Embryonic facial prominence (tissue), 1 donor: Measurements from ENCODE around the gene FGF14.

ENCODE experiments used
- DNase-seq: peaks from one replicate; pipeline ENCODE4 v3.0.0-alpha.2; 2016; ENCODE audit errors: extremely low spot score

FGF14 gene

DNA sequence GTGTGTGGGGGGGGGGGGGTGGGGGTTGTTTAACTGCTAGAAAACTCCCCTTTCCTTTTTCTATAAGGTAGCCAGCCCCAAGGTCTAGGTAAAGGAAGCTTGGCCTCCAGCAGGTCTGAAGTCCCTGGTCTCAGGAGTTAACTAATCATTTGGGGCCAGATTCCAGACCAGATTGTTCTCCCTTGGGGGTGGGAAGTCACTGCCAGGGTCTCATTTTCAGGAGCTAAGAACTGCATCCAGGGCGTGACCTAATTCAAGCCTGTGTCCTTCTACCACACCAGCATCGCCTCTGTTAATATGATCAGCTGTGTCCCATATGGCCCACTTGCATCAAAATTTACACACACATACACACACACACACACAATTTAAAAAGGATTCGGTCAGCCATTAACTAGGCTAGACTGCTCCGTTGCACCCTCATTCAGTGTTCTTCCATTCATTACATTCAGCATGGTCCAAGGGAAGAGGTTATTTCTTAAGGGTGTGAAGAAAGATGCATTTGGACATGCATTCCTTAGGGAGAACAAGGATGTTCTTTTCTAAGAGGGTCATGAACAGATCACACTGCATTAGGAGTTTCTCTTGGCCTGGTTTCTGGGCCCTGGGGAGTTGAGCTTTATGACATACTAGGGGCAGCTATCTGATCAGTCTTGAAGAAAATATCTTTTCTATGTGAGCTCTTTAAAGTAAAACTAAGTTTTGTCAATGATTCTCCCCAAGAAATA, 91.0 kb downstream of the FGF14 start:
- no peak for DNase-seq

GRCh38 chr13:102309110-102309509, 92.7 kb downstream of the FGF14 start:
- DNase-seq, result no peak

DNA sequence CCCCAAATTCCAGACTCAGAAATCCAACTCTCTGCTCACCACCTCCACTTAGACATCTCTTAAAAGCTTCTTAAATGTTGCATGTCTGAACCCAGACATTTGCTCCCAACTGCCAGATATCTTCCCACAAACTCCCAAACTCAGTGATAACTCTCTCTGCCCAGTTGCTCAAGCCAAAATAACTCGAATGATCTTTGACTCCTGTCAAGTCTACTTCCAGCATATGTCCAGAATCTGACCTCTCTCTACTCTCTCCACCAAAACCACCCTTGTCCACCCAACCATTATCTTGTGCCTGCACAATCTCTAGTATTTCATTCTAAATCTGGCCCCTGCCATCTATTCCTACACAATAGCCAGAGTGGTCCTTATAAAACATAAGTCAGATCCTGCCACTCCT, 99.3 kb downstream of the FGF14 start:
- no peak for DNase-seq

- no peak for DNase-seq
Measured at GRCh38 chr13:102300379-102300778, 101.5 kb downstream of the FGF14 start.

DNA sequence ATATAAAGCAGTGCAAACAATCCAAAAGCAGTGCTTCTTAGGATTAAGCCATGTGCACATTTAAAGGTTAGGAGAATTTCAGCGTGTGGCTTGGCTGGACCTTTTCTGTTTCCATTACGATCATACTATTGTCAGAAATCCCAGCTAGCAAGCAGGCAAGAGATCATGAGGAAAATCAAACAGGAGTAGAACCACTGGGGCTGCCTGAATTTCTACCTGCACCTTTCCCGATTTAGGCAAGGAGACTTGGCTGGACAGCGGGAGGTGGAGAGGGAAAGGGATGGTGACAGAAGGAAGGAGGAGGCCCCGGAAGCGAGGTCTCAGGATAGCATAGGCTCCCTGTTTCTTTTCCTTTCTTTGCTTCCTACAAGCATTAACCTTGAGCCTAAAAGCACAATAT, 102.5 kb downstream of the FGF14 start:
- DNase-seq, result no peak

DNA sequence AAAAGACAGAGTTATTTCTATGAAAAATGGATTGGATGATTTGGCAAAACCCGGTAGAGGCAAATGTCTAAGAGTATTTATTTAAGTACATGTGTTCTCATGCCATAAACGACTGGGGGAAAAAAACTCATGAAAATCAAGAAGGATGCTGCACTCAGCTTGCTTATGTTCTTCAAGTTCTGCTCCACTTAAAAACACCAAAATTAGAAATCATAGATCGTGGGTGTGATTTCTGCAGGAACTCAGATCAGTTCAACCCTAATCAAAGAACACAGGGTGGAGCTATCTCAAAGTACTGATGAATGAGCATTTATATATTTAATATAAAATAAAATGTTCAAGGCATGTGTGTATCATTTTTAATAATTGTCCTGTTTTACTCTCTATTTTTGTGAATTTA, 103.8 kb downstream of the FGF14 start:
- no peak for DNase-seq

GRCh38 chr13:102295316-102296048, 106.4 kb downstream of the FGF14 start:
- DNase-seq, result no peak

- DNase-seq, result no peak
Measured at GRCh38 chr13:102294407-102295018, 107.3 kb downstream of the FGF14 start.

DNA sequence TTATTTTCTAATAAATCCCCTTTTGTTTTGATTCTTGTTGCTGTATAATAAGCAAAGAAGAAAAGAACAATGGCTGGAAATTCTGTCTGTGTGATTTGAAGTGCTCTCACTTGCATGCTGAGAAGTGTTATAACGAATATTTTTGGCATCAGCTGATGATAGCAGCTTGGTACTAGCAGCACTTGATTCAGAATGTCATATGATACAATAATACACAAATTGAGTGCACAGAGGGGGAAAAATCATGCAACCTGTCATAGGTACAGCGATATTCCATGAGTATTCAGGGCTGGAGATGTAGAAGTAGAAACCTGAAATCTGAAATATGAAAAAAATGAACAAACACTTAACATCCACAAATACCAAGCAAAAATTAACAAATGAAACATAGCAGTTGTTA, 108.1 kb downstream of the FGF14 start:
- no peak for DNase-seq

GRCh38 chr13:102291587-102292218, 110.1 kb downstream of the FGF14 start:
- no peak for DNase-seq

GRCh38 chr13:102289606-102290005, 112.2 kb downstream of the FGF14 start:
- no peak for DNase-seq

GRCh38 chr13:102286326-102286725, 115.5 kb downstream of the FGF14 start:
- DNase-seq, result no peak

- DNase-seq, result no peak
Measured at GRCh38 chr13:102280366-102280765, 121.5 kb downstream of the FGF14 start.

- DNase-seq, result no peak
Measured at GRCh38 chr13:102277286-102277685, 124.6 kb downstream of the FGF14 start.

GRCh38 chr13:102276404-102276803, 125.4 kb downstream of the FGF14 start:
- DNase-seq, result no peak

DNA sequence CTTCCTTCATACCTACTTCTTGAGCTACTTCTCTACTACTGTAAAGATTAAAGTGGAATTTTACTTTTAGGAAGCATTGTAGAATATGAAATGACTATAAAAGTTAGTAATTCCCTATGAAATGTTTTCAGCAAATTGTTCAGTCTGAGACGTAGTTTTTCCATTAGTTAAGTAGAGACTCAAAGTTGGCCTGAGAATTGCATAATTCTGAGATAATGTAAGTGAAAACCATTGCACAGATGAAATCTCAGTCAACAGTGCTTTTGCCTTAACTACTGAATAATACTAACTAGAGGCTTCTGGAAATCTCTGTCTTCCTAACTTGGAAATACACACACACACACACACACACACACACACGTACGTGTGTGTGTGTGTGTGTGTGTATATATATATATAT, 125.9 kb downstream of the FGF14 start:
- DNase-seq, result no peak

DNA sequence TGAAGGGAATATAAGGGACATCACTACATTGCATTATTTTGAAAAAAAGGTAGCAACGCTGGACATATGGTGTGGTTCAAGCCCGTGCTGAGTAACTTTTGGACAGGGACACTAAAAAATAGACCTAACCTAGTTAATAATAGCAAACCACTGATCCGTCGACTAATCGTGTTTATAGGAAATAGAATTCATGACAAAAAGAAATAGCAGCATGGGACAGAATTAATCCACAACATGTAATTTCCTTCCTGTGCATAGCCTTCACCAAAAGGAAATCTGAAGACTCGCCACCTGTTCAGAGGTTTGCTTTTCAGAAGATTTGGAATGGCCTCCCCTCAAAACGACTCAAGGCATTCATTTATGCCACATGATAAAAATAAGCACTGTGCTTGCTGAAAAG, 128.7 kb downstream of the FGF14 start:
- DNase-seq, result no peak

GRCh38 chr13:102267191-102267590, 134.7 kb downstream of the FGF14 start:
- DNase-seq, result no peak

- no peak for DNase-seq
Measured at GRCh38 chr13:102261809-102262208, 140.0 kb downstream of the FGF14 start.

GRCh38 chr13:102261316-102261715, 140.5 kb downstream of the FGF14 start:
- DNase-seq, result no peak

DNA sequence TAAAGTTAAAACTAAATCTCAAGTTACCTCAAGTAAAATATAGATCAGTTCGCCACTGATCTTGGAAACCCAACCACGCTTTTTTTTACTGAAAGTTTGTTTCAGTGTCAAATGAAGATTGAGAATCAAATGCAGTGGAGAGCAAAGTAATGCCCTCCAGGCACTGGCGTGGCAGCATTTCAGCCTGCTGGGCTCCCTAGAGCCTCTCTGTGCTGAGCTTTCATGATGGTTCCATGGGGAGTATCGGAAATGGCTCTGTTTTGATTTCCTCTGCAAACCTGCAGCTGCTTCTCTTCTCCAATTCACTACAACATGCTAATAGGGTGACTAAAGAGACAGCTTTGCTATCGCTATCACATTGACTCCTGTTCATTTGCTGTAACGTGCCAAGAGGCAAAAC, 141.6 kb downstream of the FGF14 start:
- no peak for DNase-seq

DNA sequence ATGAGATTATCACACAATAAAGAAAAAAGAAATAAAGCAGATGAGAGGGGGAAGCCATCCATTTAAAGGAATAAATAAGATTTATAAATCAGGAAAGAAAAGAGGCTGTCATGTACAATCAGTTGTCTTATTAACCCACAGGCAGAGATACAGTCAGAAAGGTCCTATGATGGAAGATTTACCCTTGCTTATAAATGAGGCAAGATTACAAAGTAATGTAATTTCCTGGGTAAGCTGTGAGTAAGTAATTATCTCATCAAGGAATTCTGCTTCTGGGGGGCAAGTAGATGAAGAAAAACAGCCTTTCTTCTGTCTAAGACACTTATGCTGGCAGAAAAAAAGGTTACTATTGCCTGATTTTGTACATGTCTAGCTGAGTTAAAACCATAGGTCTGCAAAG, 146.4 kb downstream of the FGF14 start:
- no peak for DNase-seq

- DNase-seq, result no peak
Measured at GRCh38 chr13:102251817-102252216, 150.0 kb downstream of the FGF14 start.
